CD4-positive, alpha-beta T cell treated with Interleukin-21 for 1 hour (primary cell): ENCODE data around the gene PPP6R1.
"Not testable (repeated sequence)": the region's sequence is repeated elsewhere in the genome, so short reads cannot be mapped to it uniquely, and the experiment has no call there.

Experiments
- DNase-seq: peaks from one replicate; pipeline ENCODE4 v3.0.0-alpha.2; 2020

The PPP6R1 gene

DNA sequence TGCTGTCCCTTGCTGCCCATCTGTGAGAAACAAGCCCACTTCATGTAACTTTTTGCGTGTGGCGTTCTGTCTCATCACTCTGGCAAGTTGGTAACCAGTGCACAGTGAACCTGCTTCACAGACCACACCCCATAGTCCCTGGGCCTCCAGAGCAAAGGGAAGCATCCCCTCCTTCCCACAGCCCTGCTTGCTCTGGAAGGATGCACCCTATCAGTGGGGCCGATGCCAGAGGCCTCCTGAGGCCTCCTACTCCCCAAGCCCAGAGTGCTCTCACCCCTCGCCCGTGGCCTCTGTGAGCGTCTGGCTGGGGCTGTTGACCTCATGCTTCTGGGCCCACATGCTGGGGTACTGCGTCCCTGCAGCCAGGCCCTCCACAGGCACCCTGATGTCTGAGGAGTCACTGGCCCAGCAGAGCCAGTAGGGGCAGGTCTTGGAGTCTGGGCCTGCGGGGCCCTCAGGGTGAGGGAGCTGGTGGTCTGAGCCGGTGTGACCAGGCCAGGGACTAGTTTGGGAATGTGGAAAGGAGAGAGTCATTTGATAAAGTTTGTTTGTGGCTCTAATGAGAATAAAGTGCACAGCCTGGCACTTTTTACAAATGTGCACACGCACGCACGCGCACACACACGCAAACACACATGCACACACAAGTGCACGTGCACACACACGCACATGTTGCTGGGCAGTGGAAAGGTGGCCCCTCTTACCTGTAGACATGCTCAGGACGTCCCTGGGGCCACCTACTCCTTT, 35.4 kb downstream of the PPP6R1 start:
- DNase-seq, result no peak

DNA sequence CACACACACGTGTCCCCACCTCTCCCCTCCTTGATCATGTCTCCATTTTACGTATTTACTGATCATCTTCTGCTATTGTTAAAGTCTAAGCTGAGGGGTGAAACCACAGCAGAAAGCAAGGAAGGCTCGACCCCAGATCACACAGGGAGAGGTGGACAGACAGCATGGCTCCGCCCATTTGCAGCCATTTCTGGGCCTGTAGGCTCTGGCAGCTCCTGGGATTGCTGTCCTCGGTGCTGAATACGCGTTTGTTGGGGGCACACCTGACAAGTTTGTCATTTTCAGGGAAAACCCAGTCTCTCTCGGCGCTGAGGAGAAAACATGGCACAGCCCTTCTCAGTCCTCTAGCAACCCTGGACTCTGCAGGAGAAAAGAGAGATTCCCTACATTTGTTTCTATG, 38.3 kb downstream of the PPP6R1 start:
- DNase-seq, result no peak

DNA sequence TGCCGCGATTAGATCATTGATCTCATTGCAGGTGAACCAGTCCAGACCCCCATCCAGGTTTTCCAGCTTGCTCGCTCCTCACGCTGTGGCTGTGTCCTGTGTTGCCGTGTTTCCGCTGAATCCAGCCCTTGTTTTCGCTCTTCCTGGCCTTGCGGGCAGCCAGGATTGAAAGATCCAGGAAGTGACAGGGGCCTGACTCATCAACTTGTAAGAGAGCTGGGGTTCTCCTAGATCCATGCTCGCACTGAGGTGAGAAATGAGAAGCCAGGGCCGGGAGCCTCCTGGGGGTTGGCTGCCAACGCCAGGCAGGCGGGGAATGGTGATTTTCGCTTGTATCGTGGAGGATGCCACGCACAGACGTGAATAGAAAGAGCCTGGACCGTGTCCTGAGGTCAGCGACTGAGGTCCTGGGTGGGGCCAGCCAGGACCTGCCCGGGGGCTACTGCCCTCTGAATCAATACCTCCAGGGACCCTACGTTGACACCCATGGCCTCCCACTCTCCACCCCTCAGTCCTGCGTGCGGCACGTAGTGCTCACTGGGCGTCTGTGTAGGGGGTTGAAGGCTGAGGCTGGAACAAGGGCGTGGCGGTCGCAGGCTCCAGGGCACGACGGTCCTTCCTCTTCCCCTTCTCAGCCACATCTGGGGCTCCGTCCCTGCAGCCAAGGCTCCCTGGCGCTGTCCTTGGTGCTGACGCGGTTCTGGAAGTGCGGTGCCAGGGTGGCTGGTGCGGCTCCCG, 42.2 kb downstream of the PPP6R1 start:
- DNase-seq, result peak; percentile 36

DNA sequence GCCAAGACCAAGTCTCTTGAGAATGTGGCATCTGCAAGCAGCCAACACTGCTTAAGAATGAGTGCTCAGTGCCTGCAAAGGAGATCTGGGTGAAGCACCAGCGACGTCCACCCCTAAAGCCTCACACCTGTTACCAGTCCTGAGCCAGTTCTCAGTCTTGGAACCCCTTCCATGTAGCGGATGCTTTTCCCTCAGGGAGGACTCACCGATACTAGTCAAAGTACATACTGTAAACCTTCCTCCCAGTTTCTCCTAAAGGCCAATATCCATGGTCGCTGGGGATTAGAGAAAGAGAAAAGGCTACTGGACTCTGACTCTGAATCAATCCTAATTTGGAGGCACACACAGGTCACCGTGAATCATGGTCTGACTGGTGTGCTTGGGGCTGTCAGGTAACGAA, 45.3 kb downstream of the PPP6R1 start:
- DNase-seq, result no peak

DNA sequence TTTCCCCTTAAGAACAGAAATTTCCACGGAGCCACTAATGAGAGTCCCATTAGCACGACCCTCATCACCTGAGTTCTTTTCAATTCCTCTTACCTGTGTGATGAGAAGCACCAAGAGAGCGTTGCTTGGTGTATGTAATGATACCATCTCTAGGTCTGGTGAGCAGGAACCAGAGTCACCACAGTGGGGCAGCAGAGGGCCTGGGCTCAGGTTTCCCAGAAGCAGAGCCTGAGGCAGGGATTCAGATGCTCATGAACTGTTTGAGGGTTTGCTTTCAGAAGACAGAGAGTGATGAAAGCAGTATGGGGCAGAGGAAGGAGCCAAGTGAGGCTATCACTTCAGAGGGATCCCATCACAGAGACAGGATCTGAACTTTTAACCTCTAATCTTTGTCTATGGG, 46.4 kb downstream of the PPP6R1 start:
- peak; percentile 49 for DNase-seq

DNA sequence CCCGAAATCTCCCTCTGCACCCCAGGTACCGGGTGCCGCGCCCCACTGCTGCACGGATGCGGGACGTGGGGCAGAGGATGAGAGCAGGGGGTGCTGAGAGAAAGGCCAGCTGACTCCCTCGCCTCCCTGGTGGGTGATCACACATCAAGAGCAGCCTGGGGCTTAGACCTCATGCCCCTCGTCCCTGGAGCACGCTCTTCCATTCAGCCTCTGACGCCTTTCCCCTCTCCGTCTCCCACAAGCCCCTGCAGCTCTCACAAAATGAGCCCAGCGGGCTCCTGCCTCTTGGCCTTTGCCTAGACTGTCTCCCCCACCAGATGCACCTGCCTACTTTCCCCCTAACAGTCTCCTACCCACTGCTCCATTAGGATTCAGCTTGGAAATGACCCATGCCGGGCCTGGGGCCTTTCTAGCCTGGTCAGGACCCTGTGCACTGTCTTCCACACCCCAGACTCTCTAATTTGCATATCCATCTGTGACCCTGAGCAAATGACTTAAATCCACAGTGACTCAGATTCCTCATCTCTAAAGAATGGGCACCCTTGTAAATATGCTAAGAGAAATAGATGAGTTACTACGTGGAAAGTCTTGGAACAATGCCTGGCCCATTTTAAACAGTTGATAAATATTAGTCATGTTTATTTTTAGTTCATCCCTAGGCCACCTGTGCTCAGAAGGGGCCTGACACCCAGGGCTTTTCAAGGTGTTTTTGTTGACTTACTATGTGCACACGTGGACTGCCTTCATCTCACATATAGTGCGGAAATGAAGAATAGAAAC, 48.9 kb downstream of the PPP6R1 start:
- no peak for DNase-seq

DNA sequence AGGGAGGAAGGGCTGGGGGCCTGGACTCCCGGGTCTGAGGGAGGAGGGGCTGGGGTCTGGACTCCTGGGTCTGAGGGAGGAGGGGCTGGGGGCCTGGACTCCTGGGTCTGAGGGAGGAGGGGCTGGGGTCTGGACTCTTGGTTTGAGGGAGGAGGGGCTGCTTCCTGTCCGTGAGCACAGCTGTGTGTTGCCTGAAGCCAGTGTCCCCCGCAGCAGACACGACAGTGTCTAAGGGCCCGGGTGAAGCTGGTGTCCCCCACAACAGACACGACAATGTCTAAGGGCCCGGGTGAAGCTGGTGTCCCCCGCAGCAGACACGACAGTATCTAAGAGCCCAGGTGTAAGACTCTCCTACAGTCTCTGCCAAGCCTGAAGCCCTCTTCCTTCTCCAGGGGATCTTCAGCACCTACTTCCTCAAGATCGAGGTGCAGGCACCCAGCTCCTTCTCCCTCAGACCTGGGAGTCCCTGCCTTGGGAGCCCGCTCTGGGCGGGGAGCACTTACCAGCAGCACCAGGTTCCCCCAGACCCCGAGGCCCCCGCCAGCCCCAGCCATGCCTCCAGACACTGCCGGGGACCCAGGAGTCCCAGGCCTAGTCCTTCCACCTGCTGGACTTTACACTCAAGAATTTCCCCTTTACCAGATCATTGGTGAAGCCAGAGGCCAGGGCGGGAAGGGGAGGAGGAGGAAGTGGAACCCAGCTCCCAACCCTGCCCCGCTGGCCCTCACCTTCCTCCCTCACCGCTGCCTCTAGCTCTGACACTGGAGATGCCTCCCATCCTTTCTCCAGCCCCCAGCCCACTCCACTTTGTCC, 49.7 kb downstream of the PPP6R1 start, which contains the start of gene PTPRH:
TSS of gene PTPRH (minus strand) at position 622 of the 813 bp plus-strand sequence. CDS start at position 554, 68 bp downstream.
- DNase-seq, result no peak

DNA sequence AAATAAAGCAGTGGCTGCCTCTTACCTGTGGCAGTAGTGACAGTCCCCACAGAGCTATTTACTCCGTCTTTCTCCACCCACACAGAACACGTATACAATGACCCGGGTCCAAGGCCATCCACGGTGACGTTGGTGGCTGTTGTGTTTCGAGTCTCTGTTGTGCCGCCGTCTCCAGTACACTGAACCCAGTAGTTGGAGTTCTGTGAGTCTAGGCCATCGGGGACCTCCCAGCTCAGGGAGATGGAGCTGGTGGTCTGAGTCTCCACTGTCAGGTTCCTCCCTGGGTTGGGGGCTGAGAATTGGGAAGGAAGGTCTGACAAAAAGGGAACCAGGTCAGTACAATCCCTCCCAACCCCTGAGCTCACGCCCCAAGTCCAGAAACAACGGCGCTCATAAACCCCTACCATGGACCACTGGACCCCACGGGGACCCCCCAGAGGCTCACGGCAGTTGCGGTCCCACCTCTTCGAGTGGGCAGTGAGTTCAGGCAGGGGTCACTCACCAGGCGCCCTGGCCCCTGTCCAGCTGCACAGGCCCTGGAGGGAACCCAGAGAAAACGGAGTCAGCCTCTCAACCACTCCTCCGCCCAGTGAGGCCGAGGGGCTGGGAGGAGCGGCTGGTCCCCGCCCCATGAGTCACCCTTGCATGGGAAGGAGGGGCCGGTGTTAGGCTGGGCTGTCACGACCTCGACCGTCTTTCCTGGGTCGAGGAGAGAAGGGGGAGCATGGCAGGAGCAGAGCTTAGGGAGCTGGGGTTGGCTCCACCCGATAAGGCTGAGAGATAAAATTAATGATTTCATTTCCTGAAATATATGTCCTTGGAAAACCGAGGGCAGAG, 51.9 kb downstream of the PPP6R1 start:
- DNase-seq, result no peak

DNA sequence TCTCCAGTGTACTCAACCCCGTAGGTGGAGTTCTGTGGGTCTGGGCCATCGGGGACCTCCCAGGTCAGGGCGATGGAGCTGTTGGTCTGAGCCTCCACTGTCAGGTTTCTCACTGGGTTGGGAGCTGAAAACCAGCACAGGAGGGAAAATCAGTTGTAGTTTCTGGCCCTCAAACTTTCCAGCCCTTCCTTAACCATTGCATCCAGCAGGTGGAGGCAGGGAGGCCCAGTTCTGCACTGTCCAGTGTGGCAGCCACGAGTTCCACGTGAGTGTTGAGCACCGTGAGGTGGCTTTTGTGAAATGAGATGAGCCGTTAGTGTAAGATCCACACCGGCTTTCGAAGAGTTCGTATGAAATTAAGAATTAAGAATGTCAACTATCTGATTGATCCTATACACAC, 56.6 kb downstream of the PPP6R1 start:
- not testable (repeated sequence) for DNase-seq

DNA sequence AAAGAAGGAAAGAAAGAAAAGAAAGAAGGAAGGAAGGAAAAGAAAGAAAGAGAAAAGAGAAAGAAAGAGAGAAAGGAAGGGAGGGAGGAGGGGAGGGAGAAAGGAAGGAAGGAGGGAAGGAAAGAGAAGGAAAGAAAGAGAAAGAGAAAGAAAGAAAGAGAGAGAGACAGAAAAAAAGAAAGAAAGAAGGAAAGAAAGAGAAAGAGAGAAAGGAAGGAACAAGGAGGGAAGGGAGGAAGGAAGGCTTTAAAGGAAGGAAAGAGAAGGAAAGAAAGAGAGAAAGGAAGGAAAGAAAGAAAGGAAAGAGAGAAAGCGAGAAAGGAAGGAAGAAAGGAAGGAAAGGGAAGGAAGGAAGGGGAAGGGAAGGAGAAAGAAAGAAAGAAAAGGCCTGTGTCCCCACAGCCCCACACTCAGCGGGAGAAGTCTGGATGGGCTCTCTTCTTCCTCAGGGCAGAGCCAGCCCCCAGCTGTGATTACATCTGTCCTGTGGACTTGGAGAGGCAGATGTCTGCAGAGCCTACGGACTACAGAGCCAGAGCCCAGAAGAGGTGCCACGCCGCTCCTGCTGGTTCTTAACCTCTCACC, 59.1 kb downstream of the PPP6R1 start:
- no peak for DNase-seq

DNA sequence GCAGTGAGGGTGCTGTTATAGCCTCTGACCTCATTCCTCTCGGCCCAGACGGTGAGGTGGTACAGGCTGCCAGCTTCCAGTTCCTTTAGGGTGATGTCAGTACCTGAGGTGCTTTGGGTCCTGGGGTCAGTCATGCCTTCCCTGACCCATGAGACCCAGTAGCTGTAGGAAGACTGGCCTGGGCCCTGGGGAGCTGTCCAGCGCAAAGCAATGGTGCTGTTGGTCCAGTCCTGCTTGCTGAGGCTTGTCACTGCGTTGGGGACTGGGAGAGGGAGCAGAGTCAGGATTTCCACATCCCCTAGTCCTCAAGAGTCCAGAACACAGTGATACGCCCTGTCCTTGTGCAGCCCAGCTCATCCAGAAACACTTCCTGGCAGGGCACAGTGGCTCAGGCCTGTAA, 60.2 kb downstream of the PPP6R1 start:
- DNase-seq, result no peak

DNA sequence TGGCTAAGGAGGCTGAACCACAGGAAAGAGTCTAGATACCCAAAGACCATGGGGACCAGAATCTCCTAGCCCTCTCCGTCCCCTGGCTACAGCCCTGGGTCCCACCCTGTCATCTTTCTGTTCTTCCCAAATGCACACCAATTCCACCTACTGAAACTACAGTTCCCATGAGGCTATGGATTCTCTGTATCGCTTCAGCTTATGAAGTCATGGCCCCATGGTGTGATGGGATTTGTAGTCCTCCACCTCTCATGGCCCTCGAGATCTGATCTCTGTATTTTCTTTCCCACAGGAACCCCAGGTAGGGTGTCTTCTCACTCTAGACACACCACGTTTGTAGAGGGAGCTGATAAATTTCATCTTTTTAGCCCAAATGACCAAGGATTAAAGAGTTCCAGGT, 61.3 kb downstream of the PPP6R1 start:
- peak; percentile 15 for DNase-seq

DNA sequence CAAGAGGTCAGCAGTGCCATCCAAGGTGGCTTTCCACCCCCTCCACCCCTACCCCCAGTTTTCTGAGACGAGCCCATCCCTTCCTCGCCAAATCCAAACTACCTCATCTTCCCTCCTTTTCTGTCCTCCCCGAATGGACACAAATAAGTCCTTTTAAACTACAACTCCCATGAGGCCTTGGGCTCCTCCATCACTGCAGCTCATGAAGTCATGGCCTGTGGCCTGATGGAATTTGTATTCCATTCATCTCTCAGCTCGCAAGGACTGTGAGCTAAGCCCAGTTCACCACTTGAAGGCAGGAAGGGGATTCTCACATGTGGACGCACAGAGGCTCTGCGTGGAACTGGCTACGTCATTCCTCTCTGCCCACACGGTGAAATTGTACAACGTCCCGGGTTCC, 62.0 kb downstream of the PPP6R1 start:
- DNase-seq, result no peak

DNA sequence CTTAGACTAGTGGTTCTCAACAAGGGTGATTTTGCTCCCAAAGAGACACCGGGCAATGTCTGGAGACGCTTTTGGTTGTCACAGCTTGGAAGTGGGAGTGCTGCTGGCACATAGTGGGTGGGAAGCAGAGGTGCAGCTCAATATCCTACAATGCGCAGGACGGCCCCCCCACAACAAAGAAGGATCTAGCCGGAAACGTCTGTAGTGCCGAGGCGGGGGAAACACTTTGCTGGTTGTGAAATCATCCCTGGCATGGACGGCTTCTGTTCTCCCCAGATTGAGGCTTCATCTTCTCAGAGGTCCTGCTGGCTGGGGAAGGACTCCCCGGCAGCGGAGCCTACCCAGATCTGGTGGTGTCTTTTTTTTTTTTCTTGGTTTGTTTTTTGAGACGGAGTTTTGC, 65.3 kb downstream of the PPP6R1 start:
- no peak for DNase-seq

DNA sequence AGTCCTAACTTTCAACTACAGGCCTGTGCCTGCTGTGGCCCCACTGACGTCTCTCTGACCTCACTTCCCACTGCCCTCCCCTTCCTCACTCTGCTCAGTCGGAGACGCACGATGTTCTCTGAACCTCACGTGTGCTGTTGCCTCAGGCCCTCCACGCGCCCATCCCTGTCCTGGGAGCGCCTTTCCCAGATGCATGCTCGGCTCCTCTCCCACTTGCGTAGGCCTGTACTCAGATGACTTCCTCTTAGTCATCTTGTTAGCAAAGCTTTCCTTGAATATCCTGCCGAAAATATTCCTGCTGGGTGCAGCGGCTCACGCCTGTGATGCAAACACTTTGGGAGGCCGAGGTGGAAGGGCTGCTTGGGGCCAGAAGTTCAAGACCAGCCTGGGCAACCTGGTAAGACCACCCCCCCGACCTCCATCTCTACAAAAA, 69.4 kb downstream of the PPP6R1 start:
- DNase-seq, result no peak

DNA sequence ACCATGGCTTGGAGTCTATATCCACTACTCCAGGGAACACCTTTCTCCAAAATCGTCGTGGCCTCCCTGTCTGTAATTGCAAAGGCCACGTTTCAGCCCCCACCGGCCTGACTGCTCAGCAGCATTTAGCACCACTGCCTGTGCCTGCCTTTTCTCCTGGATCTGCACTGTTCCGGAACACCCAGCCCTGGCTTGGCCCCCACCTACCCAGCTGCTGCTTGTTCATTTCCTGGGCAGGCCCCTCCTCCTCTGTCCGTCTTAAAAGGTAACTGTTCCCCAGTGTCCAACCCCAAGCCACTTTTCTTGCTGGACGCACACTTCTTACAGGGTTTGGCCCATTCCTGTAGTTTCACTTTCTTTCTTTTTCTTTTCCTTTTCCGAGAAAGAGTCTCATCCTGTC, 70.2 kb downstream of the PPP6R1 start:
- DNase-seq, result no peak

DNA sequence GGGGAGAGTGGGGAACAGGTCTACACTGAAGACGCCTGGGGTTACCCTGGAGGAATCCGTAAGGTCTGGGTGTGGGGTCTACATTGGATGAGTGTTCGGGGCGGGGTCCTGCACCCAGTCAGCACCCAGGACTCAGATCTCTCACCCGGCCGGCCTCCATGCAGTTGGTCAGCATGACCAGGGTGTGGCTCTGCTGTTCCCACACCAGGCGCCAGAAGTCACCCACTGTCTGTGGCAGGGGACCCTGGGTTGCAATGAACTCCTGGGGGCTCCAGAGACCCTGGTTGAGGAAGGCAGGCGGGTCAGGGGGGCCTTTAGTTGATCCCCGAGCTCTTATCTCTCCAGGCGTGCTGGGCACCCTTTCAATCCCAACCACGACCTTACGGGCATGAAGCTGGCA, 72.7 kb downstream of the PPP6R1 start:
- no peak for DNase-seq

DNA sequence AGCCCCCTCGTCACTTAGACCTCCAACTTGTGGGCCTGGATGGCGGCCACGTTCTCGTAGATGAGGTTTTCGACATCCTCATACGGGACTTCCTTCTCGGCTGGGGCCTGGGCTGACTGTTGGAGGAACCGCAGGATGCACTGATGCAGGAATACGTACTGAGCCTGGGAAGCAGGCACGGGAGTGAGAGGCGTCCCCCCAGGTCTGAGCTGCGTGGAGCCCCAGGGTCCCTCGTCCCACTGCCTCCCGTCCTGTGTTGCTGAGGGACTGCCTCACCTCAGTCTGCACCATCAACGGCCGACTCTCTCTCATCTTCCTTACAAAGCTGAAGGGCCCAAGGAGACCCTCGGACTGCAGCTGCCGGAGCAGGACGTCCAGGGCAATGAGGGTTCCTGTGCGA, 77.1 kb downstream of the PPP6R1 start:
- DNase-seq, result no peak
